GOT3 (cell line): ENCODE measurements around the gene CACUL1.
A peak's percentile ranks its signal among the peaks of the same experiment; 100 is the strongest.
"Not testable (repeated sequence)": the region's sequence is repeated elsewhere in the genome, so short reads cannot be mapped to it uniquely, and the experiment has no call there.

ENCODE experiments used
- DNase-seq: peaks from one replicate; lab custom pipeline; 2025; ENCODE audit warnings: mixed read lengths; lab: John Stamatoyannopoulos, UW

CACUL1 gene

DNA sequence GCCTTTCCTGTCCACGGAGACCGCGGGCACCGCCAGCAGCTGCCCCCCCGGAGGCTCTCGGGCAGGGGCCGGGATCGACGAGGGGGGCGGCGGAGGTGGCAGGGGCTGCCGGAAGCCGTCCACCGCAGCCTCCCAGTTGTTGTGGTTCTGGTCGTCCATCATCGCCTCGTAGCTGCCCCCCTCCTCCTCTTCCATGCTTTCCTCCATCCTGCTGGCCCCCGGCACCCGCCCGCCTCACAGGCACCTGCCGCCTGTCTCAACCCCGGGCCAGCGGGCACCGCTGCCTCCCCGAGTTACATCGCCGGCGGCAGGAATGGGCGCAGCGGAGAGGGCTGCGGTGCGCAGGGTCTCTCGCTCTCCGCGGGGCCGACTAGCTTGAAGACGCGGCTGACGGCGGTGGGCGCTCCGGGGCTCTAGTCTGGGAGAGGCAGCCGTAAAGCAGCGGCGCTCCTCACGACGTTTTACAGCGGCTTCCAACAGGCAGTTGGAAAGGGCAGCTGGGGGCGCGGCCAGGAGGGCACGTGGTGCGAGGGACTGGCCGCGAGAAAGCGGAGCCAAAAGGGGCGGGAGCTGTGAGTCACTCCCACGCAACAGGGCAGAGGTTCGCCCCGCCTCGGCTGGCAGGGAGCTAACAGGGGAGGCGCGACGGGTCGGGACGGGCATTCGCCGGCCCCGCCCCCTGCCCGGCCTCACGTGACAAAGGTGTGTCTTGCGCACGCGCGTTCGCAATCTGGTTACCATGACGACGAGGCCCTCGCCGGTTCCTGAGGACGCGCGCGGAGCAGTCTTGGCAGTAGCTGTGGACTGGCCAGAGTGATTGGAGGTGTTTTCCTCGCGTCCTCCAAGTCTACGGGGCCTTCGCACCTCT lies at the start of gene CACUL1:
CACUL1 (minus strand) TSS at position 415 of the 868 bp plus-strand sequence; CDS start at position 207, 208 bp downstream.
- peak; percentile 98 for DNase-seq

DNA sequence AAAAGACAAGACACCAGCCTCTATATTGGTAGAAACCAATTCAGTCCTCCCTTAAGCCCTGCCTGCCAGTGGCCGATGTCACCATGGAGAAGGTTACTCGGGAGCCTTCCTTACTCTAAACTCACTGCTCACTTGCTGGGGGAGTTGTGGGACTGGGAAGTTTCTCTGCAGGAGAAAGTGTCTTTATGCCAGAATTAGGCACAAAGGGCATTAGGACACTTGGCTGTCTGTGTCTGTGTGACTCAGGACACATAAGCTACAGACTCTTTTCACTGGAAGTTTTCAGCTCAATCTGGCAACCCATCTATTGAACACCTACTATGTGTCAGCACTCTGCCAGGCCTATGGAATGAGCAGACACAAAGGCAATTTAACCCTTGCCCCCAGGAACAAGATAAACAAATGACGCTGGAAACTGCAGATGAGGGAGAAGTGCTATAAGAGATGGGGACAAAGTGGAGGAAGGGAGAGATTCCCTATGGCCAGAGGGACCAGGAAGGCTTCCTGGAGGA lies 49.5 kb upstream of the CACUL1 start:
- no peak for DNase-seq

DNA sequence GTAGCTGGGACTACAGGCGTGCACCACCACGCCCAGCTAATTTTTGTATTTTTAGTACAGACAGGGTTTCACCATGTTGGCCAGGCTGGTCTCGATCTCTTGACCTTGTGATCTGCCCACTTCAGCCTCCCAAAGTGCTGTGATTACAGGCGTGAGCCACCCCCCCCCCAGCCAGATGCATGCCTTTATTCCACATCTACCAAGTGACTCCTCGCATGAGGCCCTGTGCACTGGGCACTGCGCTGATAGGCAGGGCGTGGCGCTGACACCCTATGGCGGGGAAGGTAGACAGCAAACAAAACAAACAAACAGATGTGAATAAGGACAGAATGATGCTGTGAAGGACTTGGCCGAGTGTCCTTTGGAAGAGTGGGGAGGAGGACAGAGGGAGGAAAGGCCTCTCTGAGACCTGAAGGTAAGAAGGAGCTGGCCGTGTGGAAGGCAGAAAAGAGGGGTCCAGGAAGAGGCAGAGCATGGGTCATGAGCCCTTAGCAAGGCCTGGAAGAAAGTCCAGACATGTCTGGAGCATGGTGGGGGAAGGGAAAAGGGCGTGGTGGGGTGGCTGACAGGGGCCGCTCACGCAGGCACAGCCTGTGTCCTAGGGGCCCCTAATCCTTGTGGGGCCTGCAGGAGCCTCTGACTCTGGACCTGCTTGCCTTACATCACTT lies 47.5 kb upstream of the CACUL1 start:
- no peak for DNase-seq

DNA sequence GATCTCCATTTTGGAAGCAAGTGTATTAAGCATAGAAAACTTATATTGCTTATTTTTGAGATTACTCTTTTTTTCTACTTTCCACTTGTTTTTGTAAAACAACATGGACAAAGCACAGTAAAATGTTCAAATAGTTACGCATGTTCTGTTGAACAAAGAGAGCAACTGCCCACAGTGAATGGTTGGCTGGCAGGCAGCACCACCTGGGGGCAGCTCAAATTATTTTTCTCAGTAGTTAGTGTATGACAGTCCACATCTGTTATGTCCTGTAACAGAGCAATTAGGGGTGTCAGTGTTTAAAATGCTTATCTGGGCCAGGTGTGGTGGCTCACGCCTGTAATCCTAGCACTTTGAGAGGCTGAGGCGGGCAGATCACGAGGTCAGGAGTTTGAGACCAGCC lies 46.1 kb upstream of the CACUL1 start:
- DNase-seq, result no peak

GRCh38 chr10:118799777-118800176 lies 45.0 kb upstream of the CACUL1 start:
- DNase-seq, result no peak

DNA sequence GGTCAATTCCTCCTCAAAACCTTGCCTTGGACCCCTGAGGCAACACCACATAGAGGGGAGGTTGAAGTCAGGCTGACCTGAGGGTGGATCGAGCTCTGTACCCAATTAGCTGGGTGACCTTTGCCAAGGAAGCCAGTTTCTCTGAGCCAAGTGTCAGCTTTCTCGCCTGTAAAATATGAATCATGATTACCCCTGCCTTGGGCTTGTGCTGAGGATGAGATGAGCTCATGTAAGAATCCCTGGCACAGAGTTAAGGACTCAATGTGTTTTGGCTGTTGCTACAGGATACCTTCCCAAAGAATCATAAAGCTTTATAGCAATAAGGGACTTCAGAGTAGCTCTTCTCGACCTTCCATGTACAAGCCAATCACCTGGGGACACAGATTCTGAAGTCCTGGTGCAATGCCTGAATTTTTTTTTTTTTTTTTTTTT lies 43.5 kb upstream of the CACUL1 start:
- no peak for DNase-seq

DNA sequence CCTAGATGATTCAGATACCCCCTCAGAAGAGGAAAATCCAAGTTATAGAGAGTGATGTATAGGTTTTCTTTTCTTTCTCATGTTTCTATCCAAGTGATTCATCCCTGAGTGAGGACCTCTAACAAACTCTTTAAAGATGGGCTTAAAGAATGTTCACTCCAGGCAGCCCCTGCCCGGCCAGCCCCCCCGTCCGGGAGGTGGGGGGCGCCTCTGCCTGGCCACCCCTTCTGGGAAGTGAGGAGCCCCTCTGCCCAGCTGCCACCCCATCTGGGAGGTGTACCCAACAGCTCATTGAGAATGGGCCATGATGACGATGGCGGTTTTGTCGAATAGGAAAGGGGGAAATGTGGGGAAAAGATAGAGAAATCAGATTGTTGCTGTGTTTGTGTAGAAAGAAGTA lies 40.2 kb upstream of the CACUL1 start:
- not testable (repeated sequence) for DNase-seq

DNA sequence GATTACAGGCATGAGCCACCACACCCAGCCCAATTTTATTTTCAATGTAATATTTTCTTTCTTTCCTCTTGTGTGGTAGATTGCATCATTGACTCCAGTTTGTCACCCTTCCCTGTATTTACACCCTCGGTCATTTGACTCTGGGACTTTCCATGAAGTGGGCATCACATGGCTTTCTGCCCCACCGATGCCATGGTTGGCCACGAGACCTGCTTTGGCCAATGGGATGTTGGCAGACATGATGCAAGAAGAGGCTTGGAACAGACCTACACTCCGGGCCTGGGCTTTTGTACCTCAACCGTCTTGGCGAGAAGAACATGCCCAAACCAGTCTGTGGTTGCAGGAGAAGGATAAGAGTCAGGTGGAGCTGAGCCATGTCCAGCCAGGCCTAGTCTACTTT lies 38.8 kb upstream of the CACUL1 start:
- DNase-seq, result no peak

- DNase-seq, result no peak
These were observed 37.8 kb upstream of the CACUL1 start for GRCh38 chr10:118792526-118792925.

DNA sequence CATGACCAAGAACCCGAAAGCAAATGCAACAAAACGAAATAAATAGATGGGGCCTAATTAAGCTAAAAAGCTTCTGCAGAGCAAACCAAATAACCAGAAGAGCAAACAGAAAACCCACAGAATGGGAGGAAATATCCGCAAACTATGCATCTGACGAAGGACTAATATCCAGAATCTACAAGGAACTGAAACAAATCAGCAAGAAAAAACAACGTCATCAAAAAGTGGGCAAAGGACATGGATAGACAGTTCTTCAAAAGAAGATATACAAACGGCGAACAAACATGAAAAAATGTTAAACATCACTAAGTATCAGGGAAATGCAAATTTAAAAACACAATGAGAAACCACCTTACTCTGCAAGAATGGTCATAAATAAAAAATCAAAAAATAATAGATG lies 35.3 kb upstream of the CACUL1 start:
- no peak for DNase-seq

DNA sequence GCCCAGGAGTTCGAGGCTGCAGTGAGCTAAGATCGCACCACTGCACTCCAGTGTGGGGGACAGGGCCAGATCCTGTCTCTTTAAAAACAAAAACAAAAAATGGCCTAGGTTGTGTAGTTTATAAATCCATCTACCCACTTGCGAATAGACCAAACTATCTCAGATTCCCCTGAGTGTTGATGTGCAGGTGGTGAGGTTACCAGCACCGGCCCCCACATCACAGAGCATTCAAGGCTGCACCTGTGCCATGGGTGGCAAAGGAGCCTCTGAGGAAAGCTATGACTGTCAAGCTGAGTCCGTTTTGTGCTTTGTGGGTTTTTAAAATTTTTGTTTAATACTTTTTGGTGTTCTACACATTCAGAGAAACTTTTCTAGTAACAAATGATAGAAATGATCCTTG lies 30.8 kb upstream of the CACUL1 start:
- no peak for DNase-seq

DNA sequence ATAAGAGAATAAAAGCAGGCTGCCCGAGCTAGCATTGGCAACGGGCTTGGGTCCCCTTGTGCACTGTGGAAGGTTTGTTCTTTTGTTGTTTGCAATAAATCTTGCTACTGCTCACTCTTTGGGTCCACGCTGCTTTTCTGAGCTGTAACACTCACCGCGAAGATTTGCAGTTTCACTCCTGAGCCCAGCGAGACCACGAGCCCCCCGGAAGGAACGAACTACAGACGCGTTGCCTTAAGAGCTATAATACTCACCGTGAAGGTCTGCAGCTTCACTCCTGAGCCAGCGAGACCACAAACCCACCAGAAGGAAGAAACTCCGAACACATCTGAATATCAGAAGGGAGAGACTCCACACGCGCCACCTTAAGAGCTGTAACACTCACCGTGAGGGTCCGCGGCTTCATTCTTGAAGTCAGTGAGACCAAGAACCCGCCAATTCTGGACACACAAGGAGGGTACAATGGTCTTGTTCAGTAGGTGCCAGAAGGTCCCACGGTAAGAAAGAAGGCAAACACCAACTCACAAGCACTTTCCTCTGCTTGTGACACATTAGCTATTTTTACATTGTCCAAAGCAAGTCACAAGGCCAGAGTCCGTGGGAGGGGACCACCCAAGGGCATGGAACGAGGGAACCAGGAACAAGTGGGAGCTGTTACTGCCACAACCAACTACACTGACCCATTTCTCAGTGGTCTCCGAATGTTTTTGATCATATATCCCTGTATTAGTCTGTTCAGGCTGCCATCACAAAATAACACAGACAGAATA lies 29.2 kb upstream of the CACUL1 start:
- no peak for DNase-seq

DNA sequence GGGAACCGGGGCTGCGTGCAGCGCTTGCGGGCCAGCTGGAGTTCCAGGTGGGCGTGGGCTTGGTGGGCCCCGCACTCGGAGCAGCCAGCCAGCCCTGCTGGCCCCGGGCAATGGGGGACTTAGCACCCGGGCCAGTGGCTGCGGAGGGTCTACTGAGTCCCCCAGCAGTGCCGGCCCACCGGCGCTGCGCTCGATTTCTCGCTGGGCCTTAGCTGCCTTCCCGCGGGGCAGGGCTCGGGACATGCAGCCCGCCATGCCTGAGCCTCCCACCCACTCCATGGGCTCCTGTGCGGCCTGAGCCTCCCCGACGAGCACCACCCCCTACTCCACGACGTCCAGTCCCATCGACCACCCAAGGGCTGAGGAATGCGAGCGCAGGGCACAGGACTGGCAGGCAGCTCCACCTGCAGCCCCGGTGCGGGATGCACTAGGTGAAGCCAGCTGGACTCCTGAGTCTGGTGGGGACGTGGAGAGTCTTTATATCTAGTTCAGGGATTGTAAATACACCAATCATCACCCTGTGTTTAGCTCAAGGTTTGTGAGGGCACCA lies 28.2 kb upstream of the CACUL1 start:
- DNase-seq, result not testable (repeated sequence)

GRCh38 chr10:118781541-118781940 lies 26.8 kb upstream of the CACUL1 start:
- DNase-seq, result no peak

DNA sequence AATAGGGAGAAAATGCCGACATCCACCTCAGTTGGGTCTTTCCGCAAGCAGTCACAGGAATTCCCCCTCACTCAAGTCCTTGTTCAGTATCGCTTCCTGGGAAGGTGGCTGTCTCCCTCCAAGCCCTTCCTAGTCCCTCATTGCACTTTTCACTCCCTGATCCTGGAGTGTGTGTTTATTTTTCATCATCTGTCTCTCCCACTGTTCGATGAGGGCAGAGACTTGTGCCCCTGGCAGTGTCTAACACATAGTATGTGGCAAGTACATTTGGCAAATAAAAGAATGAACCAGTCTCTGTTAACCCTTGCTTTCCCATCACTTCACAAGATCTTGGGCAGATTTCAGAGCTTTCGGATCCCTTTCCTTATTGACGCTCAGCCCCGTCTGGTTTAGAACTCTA lies 24.0 kb upstream of the CACUL1 start:
- DNase-seq, result no peak

DNA sequence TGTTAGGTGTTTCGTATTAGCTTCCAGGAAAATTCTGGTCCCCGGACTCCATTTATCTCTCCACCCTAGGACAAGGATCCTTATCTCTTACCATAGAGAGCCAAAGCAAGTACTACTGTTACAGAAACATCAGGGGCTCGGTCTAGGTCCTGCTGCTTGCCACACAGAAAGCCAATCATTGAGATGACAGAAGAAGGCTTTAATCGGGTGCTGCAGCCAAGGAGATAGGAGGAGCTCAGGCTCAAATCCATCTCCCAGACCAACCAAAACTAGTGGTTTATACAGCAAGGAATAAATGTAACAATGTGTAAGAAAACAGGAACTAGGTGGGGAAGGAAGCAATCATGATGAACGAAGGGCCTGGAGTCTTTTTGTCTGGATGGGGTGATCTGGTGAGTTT lies 22.2 kb upstream of the CACUL1 start:
- DNase-seq, result no peak

- no peak for DNase-seq
These were observed 21.3 kb upstream of the CACUL1 start for GRCh38 chr10:118776033-118776432.

- no peak for DNase-seq
These were observed 20.7 kb upstream of the CACUL1 start for GRCh38 chr10:118775478-118775877.

- DNase-seq, result no peak
These were observed 18.3 kb upstream of the CACUL1 start for GRCh38 chr10:118773041-118773440.

DNA sequence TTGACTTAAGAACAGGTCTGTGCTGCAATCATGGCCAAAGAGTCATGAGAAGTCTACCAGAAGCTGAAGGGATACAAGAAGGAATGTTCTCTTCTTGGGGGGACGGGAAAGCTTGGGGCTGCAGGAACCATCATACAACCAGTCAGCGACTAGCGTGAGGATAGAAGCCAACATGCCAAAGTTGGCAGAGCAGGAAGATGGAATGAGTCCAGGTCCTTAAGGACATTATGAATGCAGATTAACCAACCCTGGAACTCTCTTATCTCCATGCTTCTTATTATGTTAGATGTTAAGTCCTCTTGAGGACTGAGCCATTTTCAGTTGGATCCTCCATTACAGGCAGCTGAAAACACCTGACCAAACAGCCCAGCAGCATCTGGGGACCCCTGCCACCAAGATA lies 17.2 kb upstream of the CACUL1 start:
- no peak for DNase-seq

GRCh38 chr10:118769898-118770600 lies 15.3 kb upstream of the CACUL1 start:
- DNase-seq, result no peak
